ENCODE data around the gene LCORL.

- no peak for TF ChIP-seq CTCF (IDR thresholded peaks at IDR 0.05; ENCODE audit: low read length)
- TF ChIP-seq EZH2 (optimal IDR thresholded peaks at IDR 0.05; ENCODE audit: low read depth, low read length), result no peak
- no peak for TF ChIP-seq EZH2phosphoT487 (IDR thresholded peaks at IDR 0.05; ENCODE audit: low read length)
Observed at GRCh38 chr4:17958181-17958580, 63.4 kb downstream of the LCORL start.

Measured in MM.1S (cell line).